ENCODE measurements around the gene ARHGAP5. TPM values are rescaled to one million over a fixed set of nuclear protein-coding genes. Genes with fewer than 3 reads are reported as not detected.

ARHGAP5 gene
- polyA plus RNA-seq, 3 donors, result 2.5 to 6.3 (median 4.3) TPM

- H4K20me1 ChIP-seq (ENCODE audit: insufficient read depth, low read length), result no peaks in the 10 kb centered on the region
- no peak overlapping the region for H3K4me2 ChIP-seq (replicated peaks; ENCODE audit: extremely low read depth, low read length, poor library complexity, severe bottlenecking)
- no peak overlapping the region for H3K9ac ChIP-seq (ENCODE audit: insufficient read depth, low read length, poor library complexity, severe bottlenecking)
- no peak for DNase-seq
- no peaks in the 10 kb centered on the region for H3K79me2 ChIP-seq (ENCODE audit: insufficient read depth, low read length)
- Mint-ChIP-seq H3K4me3 (no peak overlapping the region), H3K27ac (no peak overlapping the region), H3K9me3 (no peaks in the 10 kb centered on the region), H3K4me1 (peaks cover 18% of the 10 kb centered on the region), H3K36me3 (no peaks in the 10 kb centered on the region), H3K27me3 (ENCODE audit: low read depth in 3 of 3) (peaks cover 6 to 14% (median 7%) of the 10 kb centered on the region in 3 donors)
- peaks cover 13 to 17% of the 10 kb centered on the region in 2 donors for H3K4me1 ChIP-seq (ENCODE audit: control insufficient read depth in 1 of 2, insufficient read depth in 2 of 2, low read length in 2 of 2)
- no peak overlapping the region for H3K4me3 ChIP-seq (replicated peaks in 1 of 3; ENCODE audit: low read depth in 2 of 3, low read length in 3 of 3)
- no peak overlapping the region for H2AFZ ChIP-seq (ENCODE audit: insufficient read depth, low read depth, low read length, poor library complexity, severe bottlenecking)
- no peaks in the 10 kb centered on the region for H3K36me3 ChIP-seq (replicated peaks in 1 of 2; ENCODE audit: control insufficient read depth in 1 of 2, insufficient read depth in 2 of 2, low read length in 2 of 2)
- no peak for TF ChIP-seq CTCF (IDR thresholded peaks at IDR 0.05)
- intact Hi-C loops (cut with micrococcal nuclease), result no loop called here
- peaks cover 2 to 9% of the 10 kb centered on the region in 2 donors for H3K27me3 ChIP-seq (ENCODE audit: control insufficient read depth in 2 of 2, insufficient read depth in 2 of 2, low read length in 2 of 2)
- H3K27ac ChIP-seq (ENCODE audit: low read depth in 1 of 2, low read length in 2 of 2), result no peak overlapping the region
- no CpG with 5 or more reads among the region's 2 CpGs for WGBS (ENCODE audit: insufficient coverage)
- H3K9me3 ChIP-seq (replicated peaks in 1 of 2; ENCODE audit: control insufficient read depth in 1 of 2, insufficient read depth in 1 of 2, low read length in 2 of 2), result no peaks in the 10 kb centered on the region
These were observed 29.3 kb upstream of the ARHGAP5 start for GRCh38 chr14:32047791-32048190.

- peaks cover 5 to 14% (median 9%) of the 10 kb centered on the region in 3 donors for H3K27me3 Mint-ChIP-seq (ENCODE audit: low read depth in 3 of 3)
- Histone ChIP-seq H3K4me3 (replicated peaks in 1 of 3; ENCODE audit: low read depth in 2 of 3, low read length in 3 of 3) (peak overlapping the region in 1 of 3 experiments; percentile 6), H3K4me2 (replicated peaks; ENCODE audit: extremely low read depth, low read length, poor library complexity, severe bottlenecking) (peak overlapping the region; percentile 42), H3K4me1 (ENCODE audit: control insufficient read depth in 1 of 2, insufficient read depth in 2 of 2, low read length in 2 of 2) (peaks cover 13 to 17% of the 10 kb centered on the region in 2 donors), H2AFZ (ENCODE audit: insufficient read depth, low read depth, low read length, poor library complexity, severe bottlenecking) (no peak overlapping the region), H3K27ac (ENCODE audit: low read depth in 1 of 2, low read length in 2 of 2) (no peak overlapping the region), H3K9me3 (replicated peaks in 1 of 2; ENCODE audit: control insufficient read depth in 1 of 2, insufficient read depth in 1 of 2, low read length in 2 of 2) (peaks cover 0 to 1% of the 10 kb centered on the region in 2 donors), H4K20me1 (ENCODE audit: insufficient read depth, low read length) (no peaks in the 10 kb centered on the region), H3K36me3 (replicated peaks in 1 of 2; ENCODE audit: control insufficient read depth in 1 of 2, insufficient read depth in 2 of 2, low read length in 2 of 2) (no peaks in the 10 kb centered on the region), H3K9ac (ENCODE audit: insufficient read depth, low read length, poor library complexity, severe bottlenecking) (no peak overlapping the region), H3K27me3 (ENCODE audit: control insufficient read depth in 2 of 2, insufficient read depth in 2 of 2, low read length in 2 of 2) (peaks cover 2 to 9% of the 10 kb centered on the region in 2 donors), H3K79me2 (ENCODE audit: insufficient read depth, low read length) (no peaks in the 10 kb centered on the region)
- H3K9me3 Mint-ChIP-seq, result peaks cover 0 to 4% (median 2%) of the 10 kb centered on the region in 7 donors
- H3K4me1 Mint-ChIP-seq, result peaks cover 10% of the 10 kb centered on the region
- H3K27ac Mint-ChIP-seq, result peak overlapping the region in 2 of 7 donors; percentile 4 to 21
- DNase-seq, result peak in 2 of 3 donors; percentile 20 to 31
- 8% methylated on average over 2 of the region's 4 CpGs for WGBS (ENCODE audit: insufficient coverage)
- H3K36me3 Mint-ChIP-seq, result no peaks in the 10 kb centered on the region
- peak overlapping the region in 1 of 2 donors; percentile 49 for H3K4me3 Mint-ChIP-seq
- no peak for TF ChIP-seq CTCF (IDR thresholded peaks at IDR 0.05)
- intact Hi-C loops (cut with micrococcal nuclease), result no loop called here
These were observed 27.6 kb upstream of the ARHGAP5 start for GRCh38 chr14:32049361-32050088.

Data from CD14-positive monocyte (primary cell).